Breast epithelium (tissue), 4 donors: Measurements from ENCODE around the gene AIFM1. TPM values are rescaled to one million over a fixed set of nuclear protein-coding genes. Genes with fewer than 3 reads are reported as not detected.

Experiments used
- DNase-seq, 2 donors: peaks; one replicate each; pipeline ENCODE4 v3.0.0-alpha.2; 2019; ENCODE audit warnings: low spot score in 2 of 2
- H3K27ac ChIP-seq, 2 donors: fragments of 200-600 bp; sonication (generic) in 1 of 2; one replicate each; pipeline ENCODE4 v1.5.1; 2016 to 2019; ENCODE audit warnings: mild to moderate bottlenecking in 1 of 2
- H3K27me3 ChIP-seq, 2 donors: fragments of 200-600 bp; sonication (generic) in 1 of 2; one replicate each; pipeline versions ENCODE4 v1.5.1 to v1.6.0; 2017 to 2019; ENCODE audit warnings: control low read depth in 1 of 2, mild to moderate bottlenecking in 1 of 2
- H3K36me3 ChIP-seq: fragments of 200-600 bp; one replicate; pipeline ENCODE4 v1.5.1; 2019
- H3K4me1 ChIP-seq, 2 donors: fragments of 200-600 bp; sonication (generic); one replicate each; pipeline ENCODE4 v1.5.1; 2016 to 2019; ENCODE audit warnings: control low read depth in 1 of 2
- H3K4me3 ChIP-seq, 3 donors: fragments of 200-600 bp; sonication (generic); 1 replicate in 2 of 3; 2 replicates in 1 of 3; pipeline ENCODE4 v1.5.1; 2016 to 2019; ENCODE audit warnings: mild to moderate bottlenecking in 3 of 3, moderate library complexity in 2 of 3
- H3K9me3 ChIP-seq, 2 donors: fragments of 200-600 bp; sonication (generic) in 1 of 2; one replicate each; pipeline ENCODE4 v1.5.1; 2016 to 2019; ENCODE audit warnings: control low read depth in 1 of 2
- CTCF ChIP-seq, 3 donors: fragments of 450-650 bp; IDR thresholded peaks; one replicate each; pipeline ENCODE4 v1.5.1; 2016 to 2017; ENCODE audit warnings: antibody characterized with exemption in 3 of 3, mild to moderate bottlenecking in 3 of 3, moderate library complexity in 3 of 3
- POLR2A ChIP-seq: fragments of 450-650 bp; IDR thresholded peaks from one replicate; pipeline ENCODE4 v1.6.1; 2016; ENCODE audit warnings: antibody characterized with exemption, mild to moderate bottlenecking, moderate library complexity
- POLR2AphosphoS5 ChIP-seq, 3 donors: sonication (generic); formaldehyde crosslinking; IDR thresholded peaks; one replicate each; pipeline ENCODE4 v1.6.1; 2017; ENCODE audit warnings: antibody characterized with exemption in 3 of 3
- intact Hi-C: fragments of 100-400 bp; cut with DNase I; formaldehyde crosslinking; loops from one replicate; pipeline ENCODE4 v1.15.1; 2023; ENCODE audit warnings: low total_unique reads
- total RNA-seq, 3 donors: library from RNA; depleted of rRNA; stranded (reverse); fragments of >200 nt; gene quantifications; one replicate each; pipeline ENCODE4 v1.1.0, GENCODE V29; 2016

The AIFM1 gene
- total RNA-seq, 3 donors from 2014 or later, result 13.5 to 24.6 (median 16.6) TPM

GRCh38 chrX:130083107-130083490 is 82.5 kb downstream of the AIFM1 start:
- H3K27ac ChIP-seq, result peak overlapping the region in 1 of 2 donors; percentile 82
- intact Hi-C loops, result no loop called here
- no peak for TF ChIP-seq POLR2AphosphoS5 (IDR thresholded peaks at IDR 0.05)
- no peak for TF ChIP-seq POLR2A
- no peak for TF ChIP-seq CTCF (IDR thresholded peaks at IDR 0.05)
- H3K4me1 ChIP-seq, result no peaks in the 10 kb centered on the region
- no peaks in the 10 kb centered on the region for H3K9me3 ChIP-seq
- H3K27me3 ChIP-seq, result peaks cover 0 to 13% of the 10 kb centered on the region in 2 donors
- DNase-seq, result no peak
- H3K36me3 ChIP-seq, result no peaks in the 10 kb centered on the region
- no peak overlapping the region for H3K4me3 ChIP-seq

- no peaks in the 10 kb centered on the region for H3K4me1 ChIP-seq
- no peak for DNase-seq
- intact Hi-C loops, result no loop called here
- H3K27ac ChIP-seq, result peak overlapping the region; percentile 50 to 82
- no peaks in the 10 kb centered on the region for H3K36me3 ChIP-seq
- H3K9me3 ChIP-seq, result no peaks in the 10 kb centered on the region
- H3K27me3 ChIP-seq, result peaks cover 0 to 13% of the 10 kb centered on the region in 2 donors
- H3K4me3 ChIP-seq, result peak overlapping the region in 1 of 3 donors; percentile 30
- TF ChIP-seq POLR2AphosphoS5 (IDR thresholded peaks at IDR 0.05), result no peak
- no peak for TF ChIP-seq CTCF (IDR thresholded peaks at IDR 0.05)
- TF ChIP-seq POLR2A, result no peak
Observed at GRCh38 chrX:130082244-130083106, 83.2 kb downstream of the AIFM1 start.

GRCh38 chrX:130081421-130082045 is 84.1 kb downstream of the AIFM1 start:
- H3K27me3 ChIP-seq, result peaks cover 0 to 13% of the 10 kb centered on the region in 2 donors
- no peaks in the 10 kb centered on the region for H3K4me1 ChIP-seq
- TF ChIP-seq CTCF (IDR thresholded peaks at IDR 0.05) (no peak), POLR2AphosphoS5 (IDR thresholded peaks at IDR 0.05) (no peak), POLR2A (no peak)
- peak overlapping the region; percentile 50 to 82 for H3K27ac ChIP-seq
- no peaks in the 10 kb centered on the region for H3K36me3 ChIP-seq
- H3K4me3 ChIP-seq, result peak overlapping the region in 1 of 3 donors; percentile 30
- no peak for DNase-seq
- no peaks in the 10 kb centered on the region for H3K9me3 ChIP-seq
- intact Hi-C loops, result no loop called here

- no peaks in the 10 kb centered on the region for H3K4me1 ChIP-seq
- no peaks in the 10 kb centered on the region for H3K9me3 ChIP-seq
- H3K27ac ChIP-seq, result peak overlapping the region in 1 of 2 donors; percentile 82
- no peak for DNase-seq
- H3K4me3 ChIP-seq, result no peak overlapping the region
- TF ChIP-seq POLR2A, result no peak
- no peak for TF ChIP-seq POLR2AphosphoS5 (IDR thresholded peaks at IDR 0.05)
- no peak for TF ChIP-seq CTCF (IDR thresholded peaks at IDR 0.05)
- peaks cover 0 to 13% of the 10 kb centered on the region in 2 donors for H3K27me3 ChIP-seq
- H3K36me3 ChIP-seq, result no peaks in the 10 kb centered on the region
- intact Hi-C loops, result no loop called here
Observed at GRCh38 chrX:130080791-130081367, 84.8 kb downstream of the AIFM1 start.
